SU-DHL-6 (cell line): ENCODE results near the gene HAUS1.

ENCODE experiments used
- EZH2phosphoT487 ChIP-seq: fragments of 200-600 bp; sonication (generic), shearing (Covaris generic); conservative IDR thresholded peaks from 2 replicates; pipeline ENCODE4 v1.6.1; 2018; ENCODE audit warnings: mild to moderate bottlenecking, antibody characterized with exemption, low read length, moderate library complexity, mixed read lengths
- TF ChIP-seq, protein P1 (sequence below): fragments of 200-600 bp; sonication (generic); IDR thresholded peaks from one replicate; pipeline ENCODE4 v1.5.1; 2017; ENCODE audit warnings: antibody characterized with exemption, mild to moderate bottlenecking, low read length, moderate library complexity; ENCODE audit not compliant: insufficient read depth, poor library complexity, severe bottlenecking

DNA sequence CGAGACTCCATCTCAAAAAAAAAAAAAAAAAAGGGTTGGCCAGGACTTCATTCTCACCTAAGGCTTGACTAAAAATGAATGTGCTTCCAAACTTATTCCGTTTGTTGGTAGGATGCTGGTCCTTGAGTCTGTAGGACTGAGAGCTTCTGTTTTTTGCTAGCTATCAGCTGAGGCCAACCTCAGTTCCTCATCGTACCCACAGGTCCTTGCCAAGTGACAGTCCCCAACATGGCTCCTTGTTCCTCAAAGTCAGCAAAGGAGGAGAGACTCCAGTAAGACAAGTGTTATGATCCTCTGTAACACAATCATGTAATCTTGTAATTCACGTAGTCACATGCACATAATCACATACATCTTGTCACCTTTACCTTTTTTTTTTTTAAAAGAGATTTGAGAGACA lies 37.0 kb downstream of the HAUS1 start:
- TF ChIP-seq, protein P1, sequence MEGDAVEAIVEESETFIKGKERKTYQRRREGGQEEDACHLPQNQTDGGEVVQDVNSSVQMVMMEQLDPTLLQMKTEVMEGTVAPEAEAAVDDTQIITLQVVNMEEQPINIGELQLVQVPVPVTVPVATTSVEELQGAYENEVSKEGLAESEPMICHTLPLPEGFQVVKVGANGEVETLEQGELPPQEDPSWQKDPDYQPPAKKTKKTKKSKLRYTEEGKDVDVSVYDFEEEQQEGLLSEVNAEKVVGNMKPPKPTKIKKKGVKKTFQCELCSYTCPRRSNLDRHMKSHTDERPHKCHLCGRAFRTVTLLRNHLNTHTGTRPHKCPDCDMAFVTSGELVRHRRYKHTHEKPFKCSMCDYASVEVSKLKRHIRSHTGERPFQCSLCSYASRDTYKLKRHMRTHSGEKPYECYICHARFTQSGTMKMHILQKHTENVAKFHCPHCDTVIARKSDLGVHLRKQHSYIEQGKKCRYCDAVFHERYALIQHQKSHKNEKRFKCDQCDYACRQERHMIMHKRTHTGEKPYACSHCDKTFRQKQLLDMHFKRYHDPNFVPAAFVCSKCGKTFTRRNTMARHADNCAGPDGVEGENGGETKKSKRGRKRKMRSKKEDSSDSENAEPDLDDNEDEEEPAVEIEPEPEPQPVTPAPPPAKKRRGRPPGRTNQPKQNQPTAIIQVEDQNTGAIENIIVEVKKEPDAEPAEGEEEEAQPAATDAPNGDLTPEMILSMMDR, result no peak
- TF ChIP-seq EZH2phosphoT487, result no peak
